Hematopoietic multipotent progenitor cell treated with erythropoietin and hydrocortisone succinate and interleukin-3 and kit ligand, for 17 days (in vitro differentiated cells): ENCODE measurements around the gene PUM1.
"Not testable (repeated sequence)": the region's sequence is repeated elsewhere in the genome, so short reads cannot be mapped to it uniquely, and the experiment has no call there.

Experiments used
- DNase-seq: peaks from one replicate; pipeline ENCODE4 v3.0.0-alpha.2; 2015; ENCODE audit warnings: low spot score

The PUM1 gene

GRCh38 chr1:30995990-30996612 is 69.4 kb downstream of the PUM1 start:
- no peak for DNase-seq

GRCh38 chr1:30991862-30992606 is 73.5 kb downstream of the PUM1 start:
- no peak for DNase-seq

GRCh38 chr1:30990591-30990990 is 74.9 kb downstream of the PUM1 start:
- no peak for DNase-seq

- no peak for DNase-seq
These were observed 77.5 kb downstream of the PUM1 start for GRCh38 chr1:30988045-30988444.

GRCh38 chr1:30986755-30987154 is 78.8 kb downstream of the PUM1 start:
- DNase-seq, result no peak

GRCh38 chr1:30984991-30985503 is 80.5 kb downstream of the PUM1 start:
- DNase-seq, result no peak

- no peak for DNase-seq
These were observed 81.2 kb downstream of the PUM1 start for GRCh38 chr1:30984165-30984889.

- DNase-seq, result no peak
These were observed 82.6 kb downstream of the PUM1 start for GRCh38 chr1:30982937-30983336.

GRCh38 chr1:30982431-30982830 is 83.1 kb downstream of the PUM1 start:
- no peak for DNase-seq

GRCh38 chr1:30981172-30981571 is 84.3 kb downstream of the PUM1 start:
- DNase-seq, result no peak

- no peak for DNase-seq
These were observed 88.0 kb downstream of the PUM1 start for GRCh38 chr1:30977511-30977910.

- no peak for DNase-seq
These were observed 88.4 kb downstream of the PUM1 start for GRCh38 chr1:30977105-30977504.

- no peak for DNase-seq
These were observed 89.4 kb downstream of the PUM1 start for GRCh38 chr1:30976143-30976542.

- DNase-seq, result no peak
These were observed 90.3 kb downstream of the PUM1 start for GRCh38 chr1:30975217-30975616.

- DNase-seq, result no peak
These were observed 91.0 kb downstream of the PUM1 start for GRCh38 chr1:30974536-30974935.

- DNase-seq, result not testable (repeated sequence)
These were observed 93.2 kb downstream of the PUM1 start for GRCh38 chr1:30972349-30972748.

- DNase-seq, result no peak
These were observed 94.0 kb downstream of the PUM1 start for GRCh38 chr1:30971496-30971895.

- no peak for DNase-seq
These were observed 95.6 kb downstream of the PUM1 start for GRCh38 chr1:30969903-30970302.

GRCh38 chr1:30968220-30968971 is 97.1 kb downstream of the PUM1 start:
- DNase-seq, result no peak

GRCh38 chr1:30966690-30967369 is 98.7 kb downstream of the PUM1 start:
- DNase-seq, result no peak

- DNase-seq, result no peak
These were observed 99.5 kb downstream of the PUM1 start for GRCh38 chr1:30965924-30966599.
